ENCODE data around the gene ST8SIA3.

DNA sequence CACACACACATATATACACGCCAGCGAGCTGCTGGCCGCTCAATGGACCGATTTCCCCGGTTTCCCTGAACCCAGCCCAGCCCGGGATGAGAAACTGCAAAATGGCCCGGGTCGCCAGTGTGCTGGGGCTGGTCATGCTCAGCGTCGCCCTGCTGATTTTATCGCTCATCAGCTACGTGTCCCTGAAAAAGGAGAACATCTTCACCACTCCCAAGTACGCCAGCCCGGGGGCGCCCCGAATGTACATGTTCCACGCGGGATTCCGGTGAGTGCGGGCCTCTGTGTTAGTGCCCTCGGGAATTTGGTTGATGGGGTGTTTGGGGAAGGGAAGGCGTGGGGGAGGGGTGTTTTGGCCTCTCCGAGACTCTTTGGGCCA lies 392 bp downstream of the ST8SIA3 start:
- TF ChIP-seq EZH2 (IDR thresholded peaks at IDR 0.05) (no peak), POLR2AphosphoS5 (IDR thresholded peaks at IDR 0.05; ENCODE audit: borderline replicate concordance, low read depth, low read length) (no peak)

Measured in SK-N-MC (cell line).